KOPT-K1 (cell line): ENCODE data around the gene NBPF12.
"Not testable (repeated sequence)": the region's sequence is repeated elsewhere in the genome, so short reads cannot be mapped to it uniquely, and the experiment has no call there.

Experiments used
- H3K27ac ChIP-seq: fragments of 200-600 bp; sonication (generic); 2 replicates; pipeline ENCODE4 v1.5.1; 2016; ENCODE audit warnings: antibody characterized with exemption, mild to moderate bottlenecking, low read depth, low read length; ENCODE audit not compliant: poor library complexity, severe bottlenecking
- H3K36me3 ChIP-seq: fragments of 200-600 bp; sonication (generic); 2 replicates; pipeline ENCODE4 v1.5.1; 2017; ENCODE audit warnings: antibody characterized with exemption, mild to moderate bottlenecking, low read length, moderate library complexity; ENCODE audit not compliant: insufficient read depth
- H3K9me3 ChIP-seq: fragments of 200-600 bp; sonication (generic); 2 replicates; pipeline ENCODE4 v1.5.1; 2017; ENCODE audit warnings: antibody characterized with exemption, low read length, mild to moderate bottlenecking; ENCODE audit not compliant: insufficient read depth, poor library complexity, severe bottlenecking

Gene NBPF12

DNA sequence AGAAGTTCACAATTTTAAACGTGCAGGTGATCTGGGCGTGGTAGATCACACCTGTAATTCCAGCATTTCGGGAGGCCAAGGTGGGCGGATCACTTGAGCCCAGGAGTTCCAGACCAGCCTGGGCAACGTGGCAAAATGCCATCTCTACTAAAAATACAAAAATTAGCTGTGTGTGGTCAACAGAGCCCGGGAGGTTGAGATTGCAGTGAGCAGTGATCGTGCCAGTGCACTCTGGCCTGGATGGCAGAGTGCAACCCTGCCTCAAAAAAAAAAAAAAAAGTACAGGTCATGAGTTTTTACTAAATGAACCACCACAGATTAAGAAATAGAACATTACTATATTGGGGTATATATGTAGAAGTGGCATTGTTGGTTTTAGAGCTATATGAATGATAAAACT is 2.2 kb downstream of the NBPF12 start:
- not testable (repeated sequence) for H3K36me3 ChIP-seq, H3K9me3 ChIP-seq, H3K27ac ChIP-seq

DNA sequence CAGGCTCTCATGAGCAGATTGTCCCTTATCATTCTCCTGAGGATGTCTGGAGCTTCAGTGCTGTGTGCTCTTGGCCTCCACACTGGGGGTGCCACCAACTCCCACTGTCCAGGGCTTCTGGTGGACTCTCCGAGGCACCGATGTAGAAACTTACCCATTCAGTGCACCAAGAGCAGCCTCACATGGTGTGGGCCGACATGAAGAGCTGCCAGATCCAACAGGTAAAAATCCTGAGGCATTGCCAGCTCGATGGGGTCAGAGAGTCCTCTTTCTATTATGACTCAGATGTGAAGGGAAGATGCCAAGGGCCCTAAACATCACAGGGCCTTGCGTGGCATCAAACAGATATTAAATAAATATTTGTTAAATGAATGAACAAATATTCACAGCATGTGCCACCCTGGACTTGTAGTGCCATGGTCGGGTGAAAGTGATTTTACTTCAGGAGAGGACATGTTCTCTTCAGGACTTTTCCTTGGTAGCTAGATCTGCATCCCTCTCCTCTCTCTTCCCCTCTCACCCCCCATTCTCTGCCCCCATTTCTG is 5.3 kb downstream of the NBPF12 start:
- not testable (repeated sequence) for H3K9me3 ChIP-seq, H3K36me3 ChIP-seq, H3K27ac ChIP-seq

DNA sequence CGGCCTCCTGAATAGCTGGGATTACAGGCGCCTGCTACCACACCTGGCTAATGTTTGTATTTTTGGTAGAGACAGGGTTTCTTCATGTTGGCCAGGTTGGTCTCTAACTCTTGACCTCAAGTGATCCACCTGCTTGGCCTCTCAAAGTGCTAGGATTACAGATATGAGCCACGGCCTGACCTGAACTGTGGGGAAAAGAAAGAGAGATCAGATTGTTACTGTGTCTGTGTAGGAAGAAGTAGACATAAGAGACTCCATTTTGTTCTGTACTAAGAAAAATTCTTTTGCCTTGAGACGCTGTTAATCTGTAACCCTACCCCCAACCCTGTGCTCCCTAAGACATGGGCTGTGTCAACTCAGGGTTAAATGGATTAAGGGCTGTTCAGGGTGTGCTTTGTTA is 10.0 kb downstream of the NBPF12 start:
- not testable (repeated sequence) for H3K27ac ChIP-seq, H3K9me3 ChIP-seq, H3K36me3 ChIP-seq

DNA sequence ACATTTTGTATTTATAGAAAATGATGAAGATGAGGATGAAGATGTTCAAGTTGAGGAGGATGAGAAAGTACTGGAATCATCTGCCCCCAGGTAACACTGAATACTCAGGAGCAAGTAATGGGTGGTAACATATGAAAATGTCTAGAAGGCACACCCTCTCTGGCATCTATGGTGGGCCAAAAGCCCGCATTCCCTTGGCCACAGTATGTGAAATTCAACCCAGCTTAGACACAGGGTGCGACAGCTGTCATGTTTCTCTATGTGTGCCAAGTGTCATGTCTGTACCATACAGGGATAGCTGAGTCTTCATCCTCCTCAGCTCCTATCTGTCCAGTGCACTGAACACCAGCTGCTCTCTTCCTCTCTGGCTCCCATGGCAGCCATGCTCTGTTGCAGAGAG is 26.2 kb downstream of the NBPF12 start:
- not testable (repeated sequence) for H3K36me3 ChIP-seq, H3K9me3 ChIP-seq, H3K27ac ChIP-seq

DNA sequence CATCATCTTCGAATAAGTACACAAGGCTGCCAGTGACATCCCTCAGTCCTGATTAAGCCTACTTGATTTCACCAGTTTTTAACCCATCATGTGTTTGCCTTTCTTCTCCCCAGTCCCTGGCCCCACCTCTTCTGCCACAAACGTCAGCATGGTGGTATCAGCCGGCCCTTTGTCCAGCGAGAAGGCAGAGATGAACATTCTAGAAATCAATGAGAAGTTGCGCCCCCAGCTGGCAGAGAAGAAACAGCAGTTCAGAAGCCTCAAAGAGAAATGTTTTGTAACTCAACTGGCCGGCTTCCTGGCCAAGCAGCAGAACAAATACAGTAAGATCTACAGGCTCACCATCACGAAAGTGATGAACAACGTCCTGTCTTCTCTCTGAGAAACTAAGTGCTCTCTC is 28.2 kb downstream of the NBPF12 start:
- H3K9me3 ChIP-seq, H3K27ac ChIP-seq, H3K36me3 ChIP-seq: not testable (repeated sequence)

DNA sequence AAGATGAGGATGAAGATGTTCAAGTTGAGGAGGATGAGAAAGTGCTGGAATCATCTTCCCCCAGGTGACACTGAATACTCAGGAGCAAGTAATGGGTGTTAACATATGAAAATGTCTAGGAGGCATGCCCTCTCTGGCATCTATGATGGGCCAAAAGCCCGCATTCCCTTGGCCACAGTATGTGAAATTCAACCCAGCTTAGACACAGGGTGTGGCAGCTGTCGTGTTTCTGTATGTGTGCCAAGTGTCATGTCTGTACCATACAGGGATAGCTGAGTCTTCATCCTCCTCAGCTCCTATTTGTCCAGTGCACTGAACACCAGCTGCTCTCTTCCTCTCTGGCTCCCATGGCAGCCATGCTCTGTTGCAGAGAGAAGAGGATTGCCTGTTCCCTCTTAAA is 32.5 kb downstream of the NBPF12 start:
- not testable (repeated sequence) for H3K9me3 ChIP-seq, H3K27ac ChIP-seq, H3K36me3 ChIP-seq

DNA sequence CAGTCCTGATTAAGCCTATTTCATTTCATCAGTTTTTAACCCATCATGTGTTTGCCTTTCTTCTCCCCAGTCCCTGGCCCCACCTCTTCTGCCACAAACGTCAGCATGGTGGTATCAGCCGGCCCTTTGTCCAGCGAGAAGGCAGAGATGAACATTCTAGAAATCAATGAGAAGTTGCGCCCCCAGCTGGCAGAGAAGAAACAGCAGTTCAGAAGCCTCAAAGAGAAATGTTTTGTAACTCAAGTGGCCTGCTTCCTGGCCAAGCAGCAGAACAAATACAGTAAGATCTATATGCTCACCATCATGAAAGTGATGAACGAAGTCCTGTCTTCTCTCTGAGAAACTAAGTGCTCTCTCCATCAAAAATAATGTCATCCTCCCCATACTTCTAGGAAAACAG is 34.6 kb downstream of the NBPF12 start:
- not testable (repeated sequence) for H3K27ac ChIP-seq, H3K9me3 ChIP-seq, H3K36me3 ChIP-seq

DNA sequence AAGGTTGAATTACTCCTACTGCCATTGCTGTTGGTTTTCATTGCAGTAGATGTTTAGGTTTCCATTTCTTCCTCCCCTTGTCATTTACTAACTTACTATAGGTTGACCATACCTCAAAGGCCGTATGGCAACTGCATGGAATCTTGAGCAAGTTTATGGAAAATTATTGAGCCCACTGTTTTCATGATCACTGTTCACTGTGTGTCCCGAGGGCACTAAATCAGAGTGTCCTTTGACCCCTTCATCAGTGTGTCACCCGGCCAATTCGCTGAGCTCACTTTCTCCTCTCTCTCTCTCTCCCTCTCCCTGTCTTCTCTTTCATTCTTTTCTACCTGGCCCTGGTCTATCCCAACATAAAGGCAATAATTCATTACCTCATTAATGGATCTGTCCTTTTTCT is 47.7 kb downstream of the NBPF12 start:
- H3K27ac ChIP-seq, H3K9me3 ChIP-seq: not testable (repeated sequence)

DNA sequence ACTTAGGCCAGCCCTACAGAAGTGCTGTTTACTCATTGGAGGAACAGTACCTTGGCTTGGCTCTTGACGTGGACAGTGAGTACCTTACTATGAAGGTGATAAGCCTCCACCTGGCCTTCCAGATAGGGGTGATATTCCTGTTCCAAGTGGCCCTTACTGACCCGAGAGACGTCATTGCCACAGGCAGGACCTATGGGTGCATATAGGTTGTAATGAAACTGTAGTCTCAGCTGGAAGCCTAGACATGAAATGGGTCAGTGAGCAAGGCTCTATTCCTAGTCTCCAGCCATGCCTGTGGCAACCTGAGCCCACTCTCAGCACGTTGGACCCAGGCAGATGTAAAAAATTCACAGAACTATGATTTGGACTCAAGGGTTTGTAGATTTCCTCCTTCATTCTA is 48.3 kb downstream of the NBPF12 start:
- H3K27ac ChIP-seq, H3K9me3 ChIP-seq, H3K36me3 ChIP-seq: not testable (repeated sequence)

More for the DNA sequence above, 47.7 kb downstream of the NBPF12 start:
- not testable (repeated sequence) for H3K36me3 ChIP-seq

DNA sequence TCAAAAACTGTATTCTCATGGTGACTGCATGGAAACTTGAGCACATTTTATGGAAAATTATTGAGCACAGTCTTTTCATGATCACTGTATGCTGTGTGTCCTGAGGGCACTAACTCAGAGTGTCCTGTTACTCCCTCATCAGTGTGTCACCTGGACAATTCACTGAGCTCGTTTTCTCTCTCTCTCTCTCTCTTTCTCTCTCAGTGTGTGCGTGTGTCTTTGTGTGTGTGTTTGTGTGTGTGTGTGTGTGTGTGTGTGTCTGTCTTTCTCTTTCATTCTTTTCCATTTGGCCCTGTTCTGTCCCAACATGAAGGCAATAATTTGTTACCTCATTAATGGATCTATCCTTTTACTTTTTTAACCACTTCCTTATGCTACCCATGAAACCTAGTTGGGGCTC is 49.4 kb downstream of the NBPF12 start:
- H3K36me3 ChIP-seq, H3K9me3 ChIP-seq, H3K27ac ChIP-seq: not testable (repeated sequence)

DNA sequence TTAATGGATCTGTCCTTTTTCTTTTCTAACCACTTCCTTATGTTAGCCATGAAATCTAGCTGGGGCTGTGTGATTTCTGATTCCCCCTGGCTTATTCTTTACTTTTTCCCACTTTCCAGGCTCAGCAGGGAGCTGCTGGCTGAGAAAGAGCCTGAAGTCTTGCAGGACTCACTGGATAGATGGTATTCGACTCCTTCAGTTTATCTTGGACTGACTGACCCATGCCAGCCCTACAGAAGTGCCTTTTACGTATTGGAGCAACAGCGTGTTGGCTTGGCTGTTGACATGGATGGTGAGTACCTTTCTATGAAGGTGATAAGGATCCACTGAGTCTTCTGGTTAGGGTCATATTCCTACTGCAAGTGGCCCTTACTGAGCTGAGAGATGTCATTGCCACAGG is 51.3 kb downstream of the NBPF12 start:
- H3K27ac ChIP-seq, H3K36me3 ChIP-seq, H3K9me3 ChIP-seq: not testable (repeated sequence)

DNA sequence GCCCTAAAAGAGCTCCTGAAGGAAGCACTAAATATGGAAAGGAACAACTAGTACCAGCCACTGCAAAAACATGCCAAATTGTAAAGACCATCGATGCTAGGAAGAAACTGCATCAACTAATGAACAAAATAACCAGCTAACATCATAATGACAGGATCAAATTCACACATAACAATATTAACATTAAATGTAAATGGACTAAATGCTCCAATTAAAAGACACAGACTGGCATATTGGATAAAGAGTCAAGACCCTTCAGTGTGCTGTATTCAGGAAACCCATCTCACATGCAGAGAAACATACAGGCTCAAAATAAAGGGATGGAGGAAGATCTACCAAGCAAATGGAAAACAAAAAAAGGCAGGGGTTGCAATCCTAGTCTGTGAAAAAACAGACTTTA is 70.4 kb downstream of the NBPF12 start:
- not testable (repeated sequence) for H3K36me3 ChIP-seq

DNA sequence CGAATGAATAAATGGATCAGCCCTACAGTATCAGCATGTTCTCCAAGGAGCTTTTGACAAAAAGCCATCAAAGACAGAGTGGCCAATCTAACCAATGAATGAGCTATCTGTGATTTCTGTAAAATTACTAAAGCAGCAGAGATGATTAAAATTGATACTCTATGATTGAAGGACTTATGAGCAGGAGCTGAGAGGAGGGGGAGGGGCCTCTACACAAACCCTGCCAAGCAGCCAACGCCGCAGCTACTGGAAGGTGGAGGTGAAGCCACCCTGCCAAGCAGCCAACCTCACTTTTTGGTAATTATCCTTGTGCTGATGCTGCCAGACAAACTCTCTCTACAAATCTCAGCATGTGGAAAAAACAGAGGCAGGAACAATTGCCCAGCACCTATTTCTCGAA is 88.9 kb downstream of the NBPF12 start:
- not testable (repeated sequence) for H3K9me3 ChIP-seq, H3K27ac ChIP-seq, H3K36me3 ChIP-seq

More for the DNA sequence above, 70.4 kb downstream of the NBPF12 start:
- not testable (repeated sequence) for H3K9me3 ChIP-seq, H3K27ac ChIP-seq

DNA sequence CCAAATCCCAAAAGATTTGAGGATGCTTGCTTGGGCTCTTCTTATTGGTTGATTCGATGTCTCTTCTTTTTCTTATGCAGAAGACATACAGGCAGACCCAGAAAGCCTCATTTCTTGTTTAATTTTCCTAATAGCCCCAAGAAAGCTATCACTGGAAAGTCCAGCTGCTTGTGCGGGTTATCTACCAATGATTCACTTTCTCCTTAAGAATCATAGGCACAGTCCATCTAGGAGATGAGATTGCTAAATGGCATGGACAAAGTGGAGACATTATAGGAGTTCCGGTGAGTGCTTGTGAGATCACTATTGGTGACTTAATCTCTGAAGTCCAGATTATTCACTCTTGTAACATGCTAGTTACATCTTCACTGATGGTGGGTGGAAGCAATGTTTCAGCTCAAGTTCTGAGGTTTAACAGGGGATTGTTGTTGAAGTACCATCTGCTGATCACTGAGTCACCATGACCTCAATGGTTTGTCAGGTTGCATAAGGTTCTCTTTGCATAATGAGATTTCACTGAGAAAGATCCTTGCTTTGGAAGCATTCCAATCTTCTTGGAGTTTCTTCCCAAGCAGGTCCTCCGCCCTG is 92.0 kb downstream of the NBPF12 start:
- not testable (repeated sequence) for H3K9me3 ChIP-seq, H3K36me3 ChIP-seq, H3K27ac ChIP-seq

DNA sequence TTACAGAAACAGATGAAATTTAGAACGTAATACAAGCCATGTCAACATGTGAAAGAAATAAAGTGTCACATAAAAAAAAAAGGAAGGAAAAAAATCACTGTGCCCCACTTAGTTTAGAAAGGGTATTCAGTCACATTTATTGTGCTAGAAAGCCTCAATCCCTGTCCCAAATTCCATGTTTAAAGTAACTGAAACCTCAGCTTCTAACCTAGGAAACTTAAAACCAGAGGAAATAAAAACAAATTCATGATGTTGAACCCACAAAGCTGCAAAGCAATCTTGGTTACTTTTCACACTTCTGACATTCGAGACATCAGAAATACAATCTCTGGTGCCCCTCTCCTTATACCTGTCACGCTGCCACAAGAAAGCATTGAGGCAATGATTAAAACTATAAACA is 101.8 kb downstream of the NBPF12 start:
- Histone ChIP-seq H3K27ac (no peak overlapping the region), H3K36me3 (no peaks in the 10 kb centered on the region), H3K9me3 (no peaks in the 10 kb centered on the region)

DNA sequence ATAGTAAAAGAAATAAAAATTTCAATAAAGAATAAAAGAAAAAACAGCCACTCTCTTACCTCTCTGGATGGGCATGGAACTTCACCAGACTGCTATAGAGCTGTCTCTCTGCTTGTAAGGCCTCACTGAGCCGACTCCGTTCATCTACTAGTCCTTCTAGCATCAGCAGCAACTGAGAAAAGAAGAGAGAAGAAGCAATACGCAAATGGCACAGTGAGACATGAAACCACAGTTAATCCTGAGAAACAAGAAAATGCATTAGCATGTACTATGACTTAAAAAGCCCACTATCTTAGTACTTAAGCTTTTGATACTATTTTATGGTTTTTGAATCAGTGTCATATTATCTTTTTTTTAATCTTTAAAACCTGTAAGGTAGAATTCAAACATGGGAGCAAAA is 104.8 kb downstream of the NBPF12 start:
- H3K27ac ChIP-seq: not testable (repeated sequence)

DNA sequence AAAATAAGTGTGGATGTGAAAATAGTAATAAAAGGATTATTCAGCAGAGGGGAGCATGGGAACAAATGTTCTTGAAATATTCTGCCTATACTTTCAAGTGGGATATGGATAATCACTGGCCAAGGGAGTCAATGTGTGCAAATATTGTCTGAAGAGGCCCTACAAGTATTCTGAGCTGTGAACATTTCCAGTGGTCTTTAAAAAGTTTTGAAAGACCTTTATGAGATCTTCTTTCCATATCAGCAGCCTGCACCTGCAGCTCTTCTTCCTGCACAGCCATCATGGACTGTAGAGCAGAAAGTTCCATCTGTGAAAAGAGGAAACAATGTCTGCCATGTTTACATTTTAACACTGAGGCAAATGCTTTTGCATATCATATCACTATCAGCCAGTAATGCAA is 106.4 kb downstream of the NBPF12 start:
- not testable (repeated sequence) for H3K36me3 ChIP-seq, H3K27ac ChIP-seq, H3K9me3 ChIP-seq

More for the DNA sequence above, 104.8 kb downstream of the NBPF12 start:
- H3K36me3 ChIP-seq, H3K9me3 ChIP-seq: not testable (repeated sequence)
